Peyer's patch (tissue), 4 donors: ENCODE data around the gene MATR3. TPM values are rescaled to one million over a fixed set of nuclear protein-coding genes. Genes with fewer than 3 reads are reported as not detected.

Experiments
- DNase-seq, 3 donors: peaks; one replicate each; pipeline ENCODE4 v3.0.0-alpha.2; 2017 to 2019
- H3K27ac ChIP-seq, 4 donors: fragments of 200-600 bp; sonication (generic); one replicate each; pipeline ENCODE4 v1.5.1; 2016 to 2019
- H3K27me3 ChIP-seq, 2 donors: fragments of 200-600 bp; sonication (generic); one replicate each; pipeline ENCODE4 v1.5.1; 2019
- H3K36me3 ChIP-seq, 3 donors: fragments of 200-600 bp; sonication (generic); one replicate each; pipeline ENCODE4 v1.5.1; 2016 to 2019
- H3K4me1 ChIP-seq, 4 donors: fragments of 200-600 bp; sonication (generic); one replicate each; pipeline ENCODE4 v1.5.1; 2016 to 2019
- H3K4me3 ChIP-seq, 4 donors: fragments of 200-600 bp; sonication (generic); 1 replicate in 3 of 4; 2 replicates in 1 of 4; pipeline ENCODE4 v1.5.1; 2016 to 2019; ENCODE audit warnings: mild to moderate bottlenecking in 1 of 4
- H3K9me3 ChIP-seq, 4 donors: fragments of 200-600 bp; sonication (generic); one replicate each; pipeline ENCODE4 v1.5.1; 2016 to 2019; ENCODE audit warnings: mild to moderate bottlenecking in 1 of 4
- POLR2A ChIP-seq, 2 donors: fragments of 450-650 bp; IDR thresholded peaks; one replicate each; pipeline ENCODE4 v1.5.1; 2017; ENCODE audit warnings: antibody characterized with exemption in 2 of 2, mild to moderate bottlenecking in 2 of 2, moderate library complexity in 2 of 2
- total RNA-seq, 4 donors: library from RNA; depleted of rRNA; stranded (reverse); fragments of >200 nt; gene quantifications; one replicate each; pipeline ENCODE4 v1.1.0, GENCODE V29; 2016
- TF ChIP-seq, protein P1 (sequence below), 6 experiments: fragments of 450-650 bp in 4 of 6; fragments of 200-600 bp in 2 of 6; sonication (generic) in 1 of 6; IDR thresholded peaks; one replicate each; pipeline ENCODE4 v1.5.1; 2017 to 2019; ENCODE audit warnings: antibody characterized with exemption in 6 of 6, mild to moderate bottlenecking in 3 of 6, moderate library complexity in 1 of 6

The MATR3 gene
- total RNA-seq, 4 donors from 2014 or later: 110 to 217 (median 120) TPM

DNA sequence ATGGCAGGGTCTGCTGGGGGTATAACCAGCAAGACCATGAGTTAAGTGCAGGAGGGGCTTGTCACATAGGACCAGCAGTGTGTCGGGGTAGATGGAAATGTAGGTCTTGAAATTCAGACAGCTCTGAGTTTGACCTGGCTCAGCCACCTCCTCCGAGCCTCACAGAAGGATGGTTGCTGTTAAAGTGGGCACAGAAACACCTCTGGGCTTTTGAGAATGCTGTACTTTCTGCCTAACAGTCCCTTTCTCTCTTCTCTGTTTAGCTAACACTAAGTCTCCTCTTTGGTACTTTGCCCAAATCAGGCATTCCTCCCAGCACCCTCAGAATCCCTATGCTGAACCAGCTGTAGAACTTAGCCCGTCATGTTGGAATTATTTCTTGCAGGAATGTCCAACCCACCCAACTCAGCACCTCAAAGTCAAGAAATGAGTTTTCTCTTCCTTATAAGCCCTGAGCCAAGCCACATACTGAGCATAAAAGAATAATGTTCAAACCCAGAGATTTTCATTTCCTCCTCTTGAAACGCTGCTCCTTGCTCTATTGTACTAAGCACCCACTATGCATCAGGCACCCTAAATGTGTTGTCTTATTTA lies 41.7 kb upstream of the MATR3 start:
- no peak overlapping the region for H3K27ac ChIP-seq
- H3K4me3 ChIP-seq: no peak overlapping the region
- no peaks in the 10 kb centered on the region for H3K9me3 ChIP-seq
- DNase-seq: no peak
- no peaks in the 10 kb centered on the region for H3K4me1 ChIP-seq
- H3K36me3 ChIP-seq: no peaks in the 10 kb centered on the region
- TF ChIP-seq, protein P1, sequence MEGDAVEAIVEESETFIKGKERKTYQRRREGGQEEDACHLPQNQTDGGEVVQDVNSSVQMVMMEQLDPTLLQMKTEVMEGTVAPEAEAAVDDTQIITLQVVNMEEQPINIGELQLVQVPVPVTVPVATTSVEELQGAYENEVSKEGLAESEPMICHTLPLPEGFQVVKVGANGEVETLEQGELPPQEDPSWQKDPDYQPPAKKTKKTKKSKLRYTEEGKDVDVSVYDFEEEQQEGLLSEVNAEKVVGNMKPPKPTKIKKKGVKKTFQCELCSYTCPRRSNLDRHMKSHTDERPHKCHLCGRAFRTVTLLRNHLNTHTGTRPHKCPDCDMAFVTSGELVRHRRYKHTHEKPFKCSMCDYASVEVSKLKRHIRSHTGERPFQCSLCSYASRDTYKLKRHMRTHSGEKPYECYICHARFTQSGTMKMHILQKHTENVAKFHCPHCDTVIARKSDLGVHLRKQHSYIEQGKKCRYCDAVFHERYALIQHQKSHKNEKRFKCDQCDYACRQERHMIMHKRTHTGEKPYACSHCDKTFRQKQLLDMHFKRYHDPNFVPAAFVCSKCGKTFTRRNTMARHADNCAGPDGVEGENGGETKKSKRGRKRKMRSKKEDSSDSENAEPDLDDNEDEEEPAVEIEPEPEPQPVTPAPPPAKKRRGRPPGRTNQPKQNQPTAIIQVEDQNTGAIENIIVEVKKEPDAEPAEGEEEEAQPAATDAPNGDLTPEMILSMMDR (IDR thresholded peaks at IDR 0.05): no peak
- no peak for TF ChIP-seq POLR2A (IDR thresholded peaks at IDR 0.05)
- H3K27me3 ChIP-seq: no peaks in the 10 kb centered on the region

DNA sequence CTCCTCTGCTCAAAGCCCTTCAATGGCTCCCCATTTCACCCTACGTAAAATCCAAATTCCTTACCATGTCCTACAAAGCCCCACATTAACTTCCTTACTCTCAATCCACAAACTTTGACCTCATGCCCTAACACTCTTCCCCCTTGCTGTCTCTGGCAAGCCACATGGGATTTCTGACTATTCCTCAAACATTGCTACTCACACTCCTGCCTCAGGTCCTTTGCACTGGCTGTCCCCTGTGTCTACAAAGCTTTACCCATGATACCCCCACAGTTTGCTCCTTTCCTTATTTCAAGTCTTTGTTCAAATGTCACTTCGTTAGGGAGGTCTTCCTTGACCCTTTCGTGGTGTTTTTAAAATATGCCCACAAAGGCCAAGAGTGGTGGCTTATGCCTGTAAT lies 40.4 kb upstream of the MATR3 start:
- Histone ChIP-seq H3K9me3 (no peaks in the 10 kb centered on the region), H3K36me3 (no peaks in the 10 kb centered on the region), H3K27me3 (no peaks in the 10 kb centered on the region), H3K4me3 (no peak overlapping the region), H3K27ac (no peak overlapping the region), H3K4me1 (no peaks in the 10 kb centered on the region)
- no peak for DNase-seq
- TF ChIP-seq, protein P1 (IDR thresholded peaks at IDR 0.05): no peak
- TF ChIP-seq POLR2A (IDR thresholded peaks at IDR 0.05): no peak

DNA sequence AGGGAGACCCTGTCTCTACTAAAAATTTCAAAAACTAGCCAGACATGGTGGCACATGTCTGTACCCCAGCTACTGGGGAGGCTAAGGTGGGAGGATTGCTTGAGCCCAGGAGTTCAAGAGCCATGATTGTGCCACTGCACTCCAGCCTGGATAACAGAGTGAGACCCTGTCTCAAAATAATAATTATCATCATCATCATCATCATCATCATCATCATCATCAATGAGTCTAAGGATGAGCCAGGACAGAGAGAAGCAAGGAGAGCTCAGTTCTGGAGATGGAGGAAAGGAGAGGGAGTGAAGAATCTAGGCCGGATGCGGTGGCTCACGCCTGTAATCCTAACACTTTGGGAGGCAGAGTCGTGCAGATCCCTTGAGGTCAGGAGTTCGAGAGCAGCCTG lies 36.7 kb upstream of the MATR3 start:
- H3K27me3 ChIP-seq: no peaks in the 10 kb centered on the region
- no peaks in the 10 kb centered on the region for H3K4me1 ChIP-seq
- H3K9me3 ChIP-seq: no peaks in the 10 kb centered on the region
- H3K36me3 ChIP-seq: no peaks in the 10 kb centered on the region
- H3K4me3 ChIP-seq: no peak overlapping the region
- no peak overlapping the region for H3K27ac ChIP-seq
- DNase-seq: no peak
- no peak for TF ChIP-seq POLR2A (IDR thresholded peaks at IDR 0.05)
- TF ChIP-seq, protein P1 (IDR thresholded peaks at IDR 0.05): no peak

DNA sequence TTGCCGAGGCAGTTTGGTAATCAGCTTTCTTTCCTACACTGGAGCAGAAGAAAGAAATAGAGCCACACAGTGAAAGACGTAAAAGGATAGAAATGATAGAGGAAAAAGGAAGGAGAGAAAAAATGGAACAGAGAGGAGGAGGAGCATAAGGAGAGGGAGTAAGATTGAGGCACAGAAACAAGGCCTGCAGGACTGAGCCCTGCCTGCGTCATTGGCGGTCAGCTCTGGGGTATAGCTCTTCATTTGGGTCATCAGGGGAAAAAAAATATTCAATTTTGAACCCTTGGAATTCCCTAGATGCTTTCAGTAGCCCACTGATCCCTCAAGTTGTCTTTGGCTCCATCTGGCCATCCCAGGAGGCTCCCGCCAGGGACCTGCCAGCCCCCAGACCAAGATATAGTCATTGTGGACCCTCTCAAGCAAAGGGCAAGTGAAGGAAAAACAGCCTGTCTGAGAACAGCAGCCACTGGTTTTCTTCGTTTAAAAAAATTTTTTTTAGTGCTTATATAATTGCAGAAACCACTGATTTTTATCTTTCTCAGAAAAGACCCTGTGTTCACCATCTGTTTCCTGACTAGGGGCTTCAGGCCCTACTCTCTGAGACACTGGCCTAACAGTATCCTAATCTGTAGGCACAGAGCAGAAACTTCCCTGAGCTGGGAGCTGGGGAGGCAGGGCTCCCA lies 31.3 kb upstream of the MATR3 start:
- H3K9me3 ChIP-seq: no peaks in the 10 kb centered on the region
- no peaks in the 10 kb centered on the region for H3K36me3 ChIP-seq
- no peak for TF ChIP-seq POLR2A (IDR thresholded peaks at IDR 0.05)
- TF ChIP-seq, protein P1 (IDR thresholded peaks at IDR 0.05): no peak
- H3K27ac ChIP-seq: no peak overlapping the region
- H3K4me3 ChIP-seq: no peak overlapping the region
- DNase-seq: no peak
- no peaks in the 10 kb centered on the region for H3K27me3 ChIP-seq
- peaks cover 0 to 5% (median 0%) of the 10 kb centered on the region in 4 donors for H3K4me1 ChIP-seq

DNA sequence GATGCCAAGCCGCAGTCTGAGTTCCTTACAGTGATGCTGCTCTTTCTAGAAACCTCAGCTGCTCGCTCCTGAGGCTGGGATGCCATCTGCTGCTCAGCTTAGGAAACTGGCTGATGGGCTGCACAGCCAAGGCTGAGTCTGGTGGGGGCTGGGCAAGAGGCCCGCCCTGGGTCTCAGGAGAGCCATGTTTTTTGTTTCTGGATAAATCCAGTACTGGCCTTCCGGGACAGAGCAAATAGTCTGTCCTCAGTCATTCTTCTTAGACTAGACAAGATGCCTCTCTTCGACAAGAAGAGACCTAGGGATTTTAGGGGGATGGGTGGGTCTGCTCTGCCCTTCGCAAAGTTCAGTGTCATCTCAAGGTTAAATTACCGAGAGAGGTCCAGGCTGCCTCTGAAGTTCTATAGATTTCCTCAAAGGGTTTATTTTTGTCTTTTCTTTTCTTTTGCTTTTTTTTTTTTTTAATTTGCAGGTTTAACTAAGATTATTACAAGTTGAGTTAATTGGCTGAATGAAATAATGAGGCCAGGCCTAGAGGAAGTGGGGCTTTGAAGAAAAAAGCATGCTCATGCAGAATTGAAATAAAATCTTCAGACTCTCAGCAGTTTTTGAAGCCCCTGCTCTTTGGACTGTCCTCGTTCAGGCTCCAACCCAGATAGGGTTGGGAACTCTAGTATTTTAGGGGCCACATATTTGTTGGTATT lies 30.6 kb upstream of the MATR3 start:
- TF ChIP-seq, protein P1 (IDR thresholded peaks at IDR 0.05): peak; percentile 16 to 88 (median 75)
- TF ChIP-seq POLR2A (IDR thresholded peaks at IDR 0.05): no peak
- Histone ChIP-seq H3K4me3 (no peak overlapping the region), H3K27me3 (no peaks in the 10 kb centered on the region), H3K9me3 (no peaks in the 10 kb centered on the region), H3K4me1 (peaks cover 0 to 5% (median 0%) of the 10 kb centered on the region in 4 donors), H3K27ac (no peak overlapping the region), H3K36me3 (no peaks in the 10 kb centered on the region)
- peak; percentile 51 to 86 (median 78) for DNase-seq
